ENCODE results near the gene LMOD1.
"Not testable (repeated sequence)": the region's sequence is repeated elsewhere in the genome, so short reads cannot be mapped to it uniquely, and the experiment has no call there.

The LMOD1 gene

DNA sequence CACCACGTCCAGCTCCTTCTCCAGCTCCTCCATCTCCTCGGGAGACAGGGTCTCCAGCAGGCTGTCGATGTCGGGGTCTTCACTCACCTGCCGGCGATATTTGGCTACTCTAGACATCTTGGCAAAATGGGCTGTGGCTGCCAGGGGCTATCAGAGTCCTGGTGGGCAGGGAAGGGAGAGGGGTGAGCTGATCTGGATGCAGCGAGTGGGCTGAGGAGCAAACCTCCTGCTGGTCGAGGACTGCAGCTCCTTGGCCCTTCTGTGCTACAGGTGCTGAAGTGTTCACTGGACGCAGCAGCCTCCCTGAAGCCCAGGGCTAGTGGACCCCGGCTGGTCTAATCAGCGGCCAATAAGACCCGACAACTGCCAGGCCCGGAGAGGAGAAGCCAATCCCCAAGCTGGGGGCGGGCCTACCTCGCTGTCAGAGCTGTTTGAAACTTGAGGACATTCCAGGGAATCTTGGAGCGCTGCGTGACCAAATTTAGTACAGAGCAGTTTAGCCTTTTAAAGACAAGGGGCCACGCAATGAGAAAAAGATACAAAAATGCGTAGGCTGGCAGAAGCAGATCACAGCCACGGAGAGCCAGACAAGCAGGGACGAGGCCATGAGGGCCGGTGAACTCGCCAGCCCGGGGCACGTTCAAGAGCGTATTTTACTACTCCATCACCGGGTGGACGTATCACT lies at the start of gene LMOD1:
Gene LMOD1, minus strand, starts transcription at position 325 of the 685 bp plus-strand sequence. Its CDS starts 208 bp downstream, at position 117.
- ATAC-seq = peak in 1 of 2 donors; percentile 17

DNA sequence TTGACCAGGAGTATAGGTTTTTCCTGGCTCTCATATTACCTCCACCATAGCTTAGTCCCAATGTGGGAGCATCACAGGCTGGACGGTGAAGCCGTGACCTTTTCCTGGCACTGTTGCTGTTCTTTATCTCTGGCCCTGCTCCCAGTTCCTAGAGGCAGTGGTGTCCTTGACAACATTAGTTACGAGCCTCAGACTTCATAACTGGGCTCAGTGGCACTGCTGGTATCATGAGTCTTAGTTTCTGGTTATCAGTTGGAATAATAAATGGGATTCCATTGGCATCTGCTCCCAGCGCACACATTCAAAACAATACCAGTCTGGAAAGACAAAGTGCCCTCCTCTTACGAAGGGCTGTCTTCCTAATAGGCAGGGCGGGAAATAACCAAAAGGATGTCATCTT lies 44.1 kb upstream of the LMOD1 start:
- no peak for ATAC-seq

DNA sequence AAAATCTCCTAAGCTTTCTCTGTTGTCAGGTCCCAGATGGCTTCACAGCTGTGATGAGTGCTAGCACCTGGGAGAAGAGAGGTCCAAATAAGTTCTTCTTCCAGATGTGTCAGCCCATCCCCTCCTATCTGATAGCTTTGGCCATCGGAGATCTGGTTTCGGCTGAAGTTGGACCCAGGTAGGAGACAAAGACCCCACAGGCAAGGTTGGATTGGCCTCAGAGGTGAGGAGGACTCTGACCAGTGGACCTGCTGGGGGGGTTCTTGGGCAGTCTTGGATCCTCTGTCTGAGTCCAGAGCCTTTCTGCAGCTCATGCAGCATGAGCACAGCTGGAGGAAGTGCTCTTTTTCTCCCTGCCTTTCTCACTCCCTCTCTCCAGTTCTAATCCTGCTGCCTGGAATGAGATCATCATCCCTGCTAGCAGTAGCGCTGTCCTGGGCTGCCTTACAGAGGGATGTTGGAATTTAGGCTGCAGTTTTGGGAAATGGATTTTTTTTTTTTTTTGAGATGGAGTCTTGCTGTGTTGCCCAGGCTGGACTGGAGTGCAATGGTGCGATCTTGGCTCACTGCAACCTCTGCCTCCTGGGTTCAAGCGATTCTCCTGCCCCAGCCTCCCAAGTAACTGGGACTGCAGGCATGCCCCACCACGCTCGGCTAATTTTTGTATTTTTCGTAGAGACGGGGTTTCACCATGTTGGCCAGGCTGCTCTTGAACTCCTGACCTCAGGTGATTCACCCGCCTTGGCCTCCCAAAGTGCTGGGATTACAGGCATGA lies 43.2 kb upstream of the LMOD1 start:
- ATAC-seq = no peak

DNA sequence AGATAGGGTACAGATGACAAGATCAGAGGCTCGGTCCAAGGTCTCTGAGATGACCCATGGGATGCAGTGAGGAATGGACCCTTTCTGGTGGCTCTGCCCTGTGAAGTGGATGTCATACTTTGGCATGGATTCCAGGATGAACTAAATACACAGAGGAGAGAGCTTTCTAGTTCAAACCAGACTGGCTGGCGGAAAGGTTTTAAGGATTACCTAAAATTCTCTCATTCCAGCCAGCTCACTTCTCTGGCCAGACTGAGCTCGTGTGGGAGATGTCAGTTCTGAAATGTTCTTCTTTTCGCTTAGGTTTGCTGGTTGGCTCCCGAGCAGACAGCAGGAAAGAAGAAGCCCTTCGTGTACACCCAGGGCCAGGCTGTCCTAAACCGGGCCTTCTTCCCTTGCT lies 42.3 kb upstream of the LMOD1 start:
- no peak for ATAC-seq

DNA sequence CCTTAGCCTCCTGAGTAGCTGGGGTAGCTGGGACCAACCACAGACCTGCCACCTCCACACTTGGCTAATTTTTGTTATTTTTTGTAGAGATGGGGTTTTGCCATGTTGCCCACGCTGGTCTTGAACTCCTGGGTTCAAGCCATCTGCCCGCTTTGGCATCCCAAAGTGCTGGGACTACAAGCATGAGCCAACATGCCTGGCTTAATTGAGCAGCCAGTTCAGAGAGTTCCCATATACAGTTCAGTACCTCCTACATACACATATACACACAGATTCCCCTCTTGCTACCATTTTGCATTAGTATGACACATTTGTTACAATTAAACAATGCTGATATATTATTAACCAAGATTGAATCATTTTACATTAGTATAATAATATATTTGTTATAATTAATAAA lies 39.0 kb upstream of the LMOD1 start:
- no peak for ATAC-seq

DNA sequence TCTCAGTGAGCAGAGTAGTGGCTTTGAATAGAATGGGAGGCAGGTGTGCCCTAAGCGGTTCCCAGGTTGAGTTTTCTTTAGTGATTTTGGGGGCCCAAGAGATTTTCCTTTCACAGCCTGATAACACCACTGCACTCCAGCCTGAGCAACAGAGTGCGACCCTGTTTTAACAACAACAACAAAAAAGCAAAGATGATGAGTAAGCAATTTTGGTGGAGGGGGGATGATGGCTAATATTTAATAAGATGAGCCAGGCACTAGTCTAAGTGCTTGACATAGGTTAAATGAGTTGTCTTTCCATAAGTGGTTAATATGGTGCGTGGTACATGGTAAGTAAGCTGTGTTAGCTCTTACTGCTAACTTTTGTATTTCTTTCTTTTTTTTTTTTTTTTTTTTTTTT lies 38.1 kb upstream of the LMOD1 start:
- ATAC-seq = no peak

DNA sequence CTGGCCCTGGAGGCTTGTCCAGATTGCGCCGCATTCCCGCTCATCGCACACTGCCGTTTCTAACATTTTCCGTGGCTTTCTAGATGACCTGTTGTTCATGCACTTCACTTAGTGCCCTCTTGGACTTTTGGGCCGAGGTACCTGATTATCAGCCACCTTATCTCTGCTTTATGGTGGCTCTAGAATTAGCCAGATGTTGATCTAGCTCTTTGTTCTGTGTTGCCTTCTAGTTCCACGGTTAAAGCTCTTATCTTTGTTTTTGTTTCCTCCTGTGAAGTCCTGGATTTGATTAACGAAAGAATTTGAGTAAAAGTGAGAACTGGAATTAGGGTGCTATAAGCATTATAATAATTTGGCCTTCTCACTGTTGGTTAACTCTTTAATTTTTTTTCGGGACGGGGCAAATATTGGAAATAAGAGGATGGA lies 37.0 kb upstream of the LMOD1 start:
- ATAC-seq = no peak

DNA sequence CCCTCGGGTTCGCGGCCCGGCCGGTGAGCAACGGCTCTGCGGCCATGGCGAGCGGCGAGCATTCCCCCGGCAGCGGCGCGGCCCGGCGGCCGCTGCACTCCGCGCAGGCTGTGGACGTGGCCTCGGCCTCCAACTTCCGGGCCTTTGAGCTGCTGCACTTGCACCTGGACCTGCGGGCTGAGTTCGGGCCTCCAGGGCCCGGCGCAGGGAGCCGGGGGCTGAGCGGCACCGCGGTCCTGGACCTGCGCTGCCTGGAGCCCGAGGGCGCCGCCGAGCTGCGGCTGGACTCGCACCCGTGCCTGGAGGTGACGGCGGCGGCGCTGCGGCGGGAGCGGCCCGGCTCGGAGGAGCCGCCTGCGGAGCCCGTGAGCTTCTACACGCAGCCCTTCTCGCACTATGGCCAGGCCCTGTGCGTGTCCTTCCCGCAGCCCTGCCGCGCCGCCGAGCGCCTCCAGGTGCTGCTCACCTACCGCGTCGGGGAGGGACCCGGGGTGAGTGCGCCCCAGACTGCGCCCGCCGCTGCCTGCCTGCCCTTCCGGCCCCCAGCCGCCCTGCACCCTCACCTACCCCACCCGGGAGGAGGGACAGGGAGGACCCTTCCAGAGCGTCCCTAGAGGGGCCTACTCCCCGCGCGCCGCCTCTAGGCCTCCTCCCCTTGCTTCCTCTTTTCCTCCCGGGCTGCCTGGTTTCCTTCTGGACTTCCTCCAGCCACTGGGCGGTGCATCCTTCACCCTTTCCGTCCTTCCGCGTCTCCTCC lies 36.5 kb upstream of the LMOD1 start, which contains the start of gene RNPEP:
Gene RNPEP, plus strand, starts transcription at position 26 of the 757 bp plus-strand sequence. Its CDS starts 19 bp downstream, at position 45.
- peak; percentile 84 to 85 for ATAC-seq

DNA sequence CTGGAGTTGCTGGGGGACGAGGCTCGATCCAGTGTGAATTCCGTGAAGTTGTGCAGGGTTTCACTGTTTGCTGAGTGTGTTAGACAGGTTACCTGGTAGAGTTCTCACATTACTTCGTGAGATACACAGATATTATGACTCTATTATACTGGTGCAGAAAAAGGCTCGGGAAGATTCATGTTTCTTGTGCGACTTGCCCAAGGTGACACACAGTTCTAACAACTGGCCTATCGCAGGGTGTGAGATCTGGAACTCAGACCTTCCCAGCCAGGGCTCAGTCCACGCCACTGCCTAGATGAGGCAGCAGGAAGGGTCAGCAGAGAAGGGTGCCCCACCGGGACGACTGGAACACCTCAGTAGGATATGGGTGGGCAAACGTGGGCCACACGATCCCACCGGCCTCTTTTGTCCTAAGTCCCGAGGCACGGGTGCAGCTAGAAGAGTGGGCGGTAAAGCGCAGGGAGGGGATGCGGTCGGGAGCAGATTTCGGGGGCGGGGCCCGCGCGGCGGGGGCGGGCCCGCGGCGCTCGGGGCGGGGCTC lies 35.8 kb upstream of the LMOD1 start:
- peak in 1 of 2 donors; percentile 70 for ATAC-seq

DNA sequence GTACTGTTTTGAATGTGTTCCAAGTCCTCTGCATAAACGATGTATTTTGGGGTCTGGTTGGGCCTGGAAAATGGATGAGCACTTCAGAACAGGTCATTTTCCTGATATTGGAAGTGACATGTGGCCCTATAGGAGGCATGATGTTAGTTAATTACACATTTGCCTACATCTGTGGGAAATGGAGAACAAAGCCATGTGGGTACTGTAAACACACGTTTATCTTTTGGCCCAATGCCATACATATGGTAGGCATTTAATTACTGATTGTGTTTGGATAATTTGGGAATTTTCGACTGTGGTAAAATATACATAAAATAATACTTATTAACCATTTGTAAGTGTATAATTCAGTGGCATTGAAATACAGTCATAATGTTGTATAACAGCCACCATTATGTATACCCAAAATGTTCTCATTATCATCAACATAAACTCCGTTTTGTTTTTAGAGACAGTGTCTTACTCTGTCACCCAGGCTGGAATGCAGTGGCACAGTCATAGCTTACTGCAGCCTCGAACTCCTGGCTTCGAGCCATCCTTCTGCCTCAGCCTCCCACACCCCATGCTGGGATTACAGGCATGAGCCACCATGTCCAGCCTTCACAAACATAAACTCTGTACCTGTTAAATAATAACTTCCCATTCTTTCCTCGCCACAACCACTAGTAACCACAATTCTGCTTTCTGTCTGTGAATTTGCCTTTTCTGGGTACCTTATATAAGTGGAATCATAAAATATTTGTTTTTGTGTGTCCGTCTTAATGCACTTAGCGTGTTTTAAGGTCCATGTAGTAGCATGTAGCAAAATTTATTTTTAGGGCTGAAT lies 24.2 kb upstream of the LMOD1 start:
- no peak for ATAC-seq

DNA sequence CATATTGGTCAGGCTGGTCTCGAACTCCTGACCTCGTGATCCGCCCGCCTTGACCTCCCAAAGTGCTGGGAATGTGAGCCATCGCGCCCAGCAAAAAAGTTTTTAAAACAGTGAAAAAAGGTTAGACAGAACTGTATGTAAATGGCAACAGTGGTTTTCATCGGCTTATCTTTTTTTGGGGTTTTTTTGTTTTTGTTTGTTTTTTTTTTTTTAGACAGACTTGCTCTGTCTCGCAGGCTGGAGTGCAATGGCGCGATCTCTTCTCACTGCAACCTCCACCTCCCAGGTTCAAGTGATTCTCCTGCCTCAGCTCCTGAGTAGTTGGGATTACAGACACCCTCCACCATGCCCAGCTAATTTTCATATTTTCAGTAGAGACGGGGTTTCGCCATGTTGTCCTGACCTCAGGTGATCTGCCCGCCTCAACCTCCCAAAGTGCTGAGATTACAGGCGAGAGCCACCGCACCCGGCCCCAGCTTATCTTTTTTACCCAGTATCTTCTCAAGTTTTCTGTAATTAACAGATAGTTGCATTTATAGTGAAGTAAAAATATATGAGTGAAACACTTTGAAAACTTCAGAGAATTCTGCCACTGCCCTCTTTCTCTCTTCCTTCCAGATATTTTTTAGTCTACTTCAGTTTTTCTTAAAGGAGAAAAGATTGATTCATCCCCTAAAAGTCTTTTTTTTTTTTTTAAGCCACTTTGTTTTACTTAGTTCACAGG lies 22.0 kb upstream of the LMOD1 start:
- no peak for ATAC-seq

DNA sequence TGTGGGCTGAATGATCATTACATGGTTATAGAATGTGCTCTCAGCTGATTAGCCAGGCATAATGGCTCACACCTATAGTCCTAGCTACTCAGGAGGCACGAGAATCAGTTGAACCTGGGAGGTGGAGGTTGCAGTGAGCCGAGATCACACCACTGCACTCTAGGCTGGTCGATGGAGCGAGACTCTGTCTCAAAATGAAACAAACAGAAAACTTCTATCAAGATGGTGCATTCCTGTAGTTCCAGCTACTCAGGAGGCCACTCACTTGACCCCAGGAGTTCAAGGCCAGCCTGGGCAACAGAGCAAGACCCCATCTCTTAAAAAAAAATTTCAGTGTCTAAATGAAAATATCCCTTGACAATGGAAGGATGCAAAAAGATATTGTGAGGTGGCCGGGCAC lies 19.8 kb upstream of the LMOD1 start:
- ATAC-seq = no peak

DNA sequence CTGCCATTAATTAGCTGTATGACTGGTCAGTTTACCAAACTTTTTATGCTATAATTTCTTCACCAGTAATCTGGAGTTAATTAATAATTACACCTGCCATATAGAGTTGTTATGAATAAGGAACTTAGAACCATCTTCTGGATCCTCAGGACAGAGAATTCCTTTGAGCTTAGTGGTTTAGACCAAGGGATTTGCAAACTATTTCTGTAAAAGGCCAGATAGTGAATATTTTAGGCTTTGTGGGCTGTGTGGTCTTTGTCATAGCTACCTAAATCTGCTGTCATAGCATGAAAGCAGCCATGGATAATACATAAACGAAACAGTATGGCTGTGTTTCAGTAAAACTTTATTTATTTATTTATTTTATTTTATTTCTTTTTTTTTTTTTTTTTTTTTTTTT lies 17.9 kb upstream of the LMOD1 start:
- no peak for ATAC-seq

DNA sequence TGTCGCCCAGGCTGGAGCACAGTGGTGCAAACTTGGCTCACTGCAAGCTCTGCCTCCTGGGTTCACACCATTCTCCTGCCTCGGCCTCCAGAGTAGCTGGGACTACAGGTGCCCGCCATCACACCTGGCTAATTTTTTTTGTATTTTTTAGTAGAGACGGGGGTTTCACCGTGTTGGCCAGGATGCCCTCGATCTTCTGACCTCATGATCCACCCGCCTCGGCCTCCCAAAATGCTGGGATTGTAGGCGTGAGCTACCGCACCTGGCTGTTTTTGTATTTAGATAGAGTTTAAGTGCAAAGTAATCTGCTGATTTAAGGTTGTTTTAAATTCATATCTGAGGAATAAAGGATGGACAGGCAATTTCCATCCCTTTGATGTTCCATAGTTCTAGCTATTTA lies 16.0 kb upstream of the LMOD1 start:
- not testable (repeated sequence) for ATAC-seq

DNA sequence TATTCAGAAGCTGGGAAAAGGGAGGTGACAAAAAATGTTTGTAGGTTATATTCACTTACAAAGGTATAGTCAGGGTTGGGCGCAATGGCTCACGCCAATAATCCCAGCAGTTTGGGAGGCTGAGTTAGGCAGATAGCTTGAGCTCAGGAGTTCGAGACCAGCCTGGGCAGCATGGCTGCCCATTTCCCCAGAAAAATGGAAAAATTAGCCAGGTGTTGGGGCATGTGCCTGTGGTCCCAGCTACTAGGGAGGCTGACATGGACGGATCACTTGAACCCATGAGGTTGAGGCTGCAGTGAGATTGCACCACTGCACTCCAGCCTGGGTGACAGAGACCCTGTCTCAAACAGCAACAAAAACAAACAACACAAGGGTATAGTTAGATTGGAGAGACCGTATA lies 12.0 kb upstream of the LMOD1 start:
- ATAC-seq = no peak

DNA sequence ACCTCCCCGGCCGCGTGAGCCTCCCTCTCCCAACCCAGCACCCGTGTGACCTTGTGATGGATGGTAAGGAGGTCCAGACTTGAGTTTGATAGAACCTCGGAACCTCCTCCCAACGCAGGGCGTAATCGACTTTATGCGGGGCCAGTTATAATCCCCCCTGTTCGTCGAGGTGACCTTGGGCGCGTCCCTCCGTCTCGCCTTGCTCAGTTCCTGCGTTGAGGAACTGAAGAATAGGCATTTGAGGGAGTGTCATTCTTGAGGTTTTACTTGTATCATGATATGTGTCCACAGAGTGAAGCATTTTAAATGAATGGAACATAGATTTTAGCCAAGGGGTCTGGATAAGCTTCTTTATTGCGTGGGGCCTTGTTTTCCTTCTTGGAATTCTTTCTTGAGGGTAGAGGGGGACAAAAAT lies 9.4 kb upstream of the LMOD1 start:
- peak; percentile 48 to 63 for ATAC-seq

DNA sequence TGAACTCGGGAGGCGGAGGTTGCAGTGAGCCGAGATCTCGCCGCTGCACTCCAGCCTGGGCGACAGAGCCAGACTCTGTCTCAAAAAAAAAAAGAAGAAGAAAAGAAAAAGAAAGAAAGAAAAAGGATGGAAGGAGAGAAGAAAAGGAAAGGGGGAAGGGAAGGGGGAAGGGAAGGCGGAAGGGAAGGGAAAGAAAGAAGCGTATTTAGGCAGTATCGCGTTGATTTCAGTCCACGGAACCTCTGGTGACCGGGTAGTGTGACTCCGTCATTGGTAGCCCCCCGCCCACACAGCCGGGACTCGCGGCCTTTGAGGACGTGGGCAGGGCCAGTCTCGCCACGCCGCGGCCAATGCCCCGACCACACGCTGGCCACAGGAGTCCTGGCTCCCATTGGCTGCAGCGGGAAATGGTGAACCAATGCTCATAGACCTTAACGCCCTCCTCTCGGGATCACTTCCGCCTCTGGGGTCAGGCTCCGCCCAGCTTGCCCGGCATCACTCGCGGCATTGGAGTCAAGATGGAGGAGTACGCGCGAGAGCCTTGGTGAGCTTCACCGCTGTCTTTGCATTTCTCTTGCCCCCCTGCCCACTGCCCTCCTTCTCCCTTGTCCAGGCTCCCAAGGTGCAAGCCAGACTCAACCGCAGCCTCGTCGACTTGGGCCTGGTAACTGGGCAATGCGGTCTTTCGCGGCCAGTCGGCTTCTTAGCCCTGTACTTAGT lies 8.8 kb upstream of the LMOD1 start, which contains the start of gene TIMM17A:
Gene TIMM17A, plus strand, starts transcription at position 495 of the 720 bp plus-strand sequence. Its CDS starts 24 bp downstream, at position 519.
- ATAC-seq = peak; percentile 99 to 100

DNA sequence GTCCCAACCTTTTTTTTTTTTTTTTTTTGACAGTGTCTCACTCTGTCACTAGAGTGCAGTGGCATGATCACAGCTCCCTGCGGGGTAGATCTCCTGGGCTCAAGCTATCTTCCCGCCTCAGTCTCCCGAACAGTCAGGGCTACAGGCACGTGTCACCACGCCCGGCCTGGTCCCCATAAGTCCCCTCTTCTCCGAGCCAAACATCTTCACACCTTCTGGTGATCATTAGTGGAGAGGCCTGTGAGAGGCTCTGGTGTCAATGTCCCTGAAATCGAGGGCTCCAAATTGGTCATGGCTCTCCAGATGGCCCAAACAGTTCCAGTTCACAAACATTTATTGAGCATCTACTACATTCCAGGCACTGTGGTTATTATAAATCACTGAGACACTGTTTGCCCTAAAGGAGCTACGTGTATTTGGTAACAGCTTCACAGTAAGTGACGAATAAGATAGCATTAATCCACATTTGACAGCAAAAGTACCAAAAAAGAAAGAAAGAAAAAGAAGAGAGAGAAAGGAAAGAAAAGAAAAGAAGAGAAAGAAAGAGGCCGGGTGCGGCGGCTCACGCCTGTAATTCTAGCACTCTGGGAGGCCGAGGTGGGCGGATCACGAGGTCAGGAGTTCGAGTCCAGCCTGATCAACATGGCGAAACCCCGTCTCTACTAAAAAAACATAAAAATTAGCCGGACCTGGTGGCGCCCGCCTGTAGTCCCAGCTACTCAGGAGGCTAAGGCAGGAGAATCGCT lies 8.1 kb upstream of the LMOD1 start:
- ATAC-seq = no peak

DNA sequence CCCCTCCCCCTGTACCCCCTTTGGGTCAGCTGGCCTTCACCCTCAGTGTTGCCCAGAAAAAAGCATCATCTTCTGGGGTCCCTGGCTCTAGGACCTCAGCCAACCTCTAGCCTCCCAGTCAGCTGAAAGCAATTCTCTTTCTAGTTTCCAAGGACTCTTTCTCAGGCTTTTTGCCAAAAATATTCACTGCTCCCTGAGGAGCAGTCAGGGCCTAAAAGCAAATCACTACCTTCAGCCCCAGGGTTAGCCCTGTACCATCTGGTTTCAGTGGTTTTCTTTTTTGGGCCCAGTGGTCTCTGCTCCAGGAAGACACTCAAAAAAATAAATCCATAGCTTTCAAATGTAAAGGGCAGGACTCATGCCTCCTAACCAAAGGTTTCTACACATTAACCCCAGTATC lies 3.1 kb upstream of the LMOD1 start:
- ATAC-seq = no peak

DNA sequence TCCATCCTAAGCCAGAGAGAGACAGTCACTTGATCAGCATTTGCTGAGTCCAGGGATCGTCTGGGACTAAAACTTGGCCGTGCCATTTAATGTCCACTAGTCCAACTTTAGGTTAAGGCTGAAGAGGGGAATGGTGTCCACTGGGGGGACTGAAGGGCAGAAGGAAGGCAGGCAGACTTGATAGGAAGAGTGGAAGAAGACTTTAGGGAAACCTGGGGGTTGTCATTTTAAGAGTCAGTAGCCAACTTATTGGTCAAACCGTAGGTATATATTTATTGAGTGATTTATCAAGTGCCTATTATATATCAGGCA lies 1.3 kb upstream of the LMOD1 start:
- no peak for ATAC-seq
